Head of caudate nucleus (tissue), 42 donors: ENCODE measurements around the gene KRT23.

Experiments used
- DNase-seq, 42 donors: peaks; one replicate each; pipeline versions ENCODE4 v3.0.0 to v3.0.0-alpha.2; 2020 to 2021; ENCODE audit warnings: mixed read lengths in 7 of 42
- intact Hi-C: fragments of 100-400 bp; cut with DNase I; formaldehyde crosslinking; loops from one replicate; pipeline ENCODE4 v1.15.0; 2022

Gene KRT23

DNA sequence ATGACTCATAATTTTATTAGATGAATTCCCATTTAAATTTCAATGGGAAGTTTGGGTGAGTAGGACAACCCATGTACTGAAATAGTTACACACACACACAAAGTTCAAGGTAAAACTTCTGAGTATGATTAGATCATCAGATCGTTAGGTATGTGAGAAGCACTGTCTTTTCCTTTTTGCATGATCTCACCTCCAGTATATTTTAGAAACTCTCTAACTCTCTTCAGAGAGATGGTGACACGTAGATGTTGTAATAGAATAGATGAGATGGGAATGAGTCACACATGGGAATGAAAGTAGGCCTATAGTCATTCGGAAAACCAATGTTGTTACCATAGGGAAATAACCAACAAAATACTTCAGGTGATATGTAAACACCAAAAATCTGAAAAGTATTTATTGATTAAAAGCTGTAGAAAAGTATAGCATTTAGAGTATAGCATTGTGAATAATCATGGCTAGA lies 22.2 kb downstream of the KRT23 start:
- intact Hi-C loops, result loop anchor here (10.0 kb wide), 1 partner anchor 750 kb away; no protein-coding TSS in a partner anchor
- DNase-seq, result no peak

DNA sequence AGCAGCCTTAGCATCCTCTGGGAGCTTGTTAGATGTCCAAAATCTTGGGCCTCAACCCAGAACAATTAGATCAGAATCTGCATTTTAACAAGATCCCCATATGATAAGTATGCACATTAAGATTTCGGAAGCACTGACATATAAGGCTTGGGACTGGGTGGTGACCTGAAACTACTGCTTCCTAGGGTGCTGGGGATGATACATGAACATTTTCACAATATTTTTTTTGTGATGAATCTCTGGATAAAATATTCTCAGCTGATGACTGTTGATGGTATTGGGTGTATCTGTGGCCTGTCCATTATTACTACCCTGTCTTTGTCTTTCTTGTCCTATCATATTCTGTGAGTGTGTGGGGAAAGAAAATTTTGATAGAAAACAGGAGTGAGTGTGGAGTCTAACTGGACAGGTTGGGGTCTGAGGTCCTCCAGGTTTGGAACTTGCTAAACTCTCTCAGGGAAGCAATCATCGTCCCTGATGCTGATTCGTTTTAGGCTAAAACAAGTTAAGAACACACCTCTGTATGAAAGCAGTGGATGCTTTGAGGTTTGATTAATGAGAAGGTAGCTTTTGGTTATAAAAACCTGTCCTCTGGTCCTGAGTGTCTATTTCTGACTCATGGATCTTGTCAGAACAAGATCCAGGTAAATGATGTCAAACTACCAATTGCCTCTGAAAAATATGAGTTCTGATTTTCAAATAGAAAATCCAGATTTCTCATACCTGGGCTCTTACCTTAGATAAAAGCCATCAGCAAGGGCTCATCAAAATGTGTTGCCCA lies 23.2 kb downstream of the KRT23 start:
- no peak for DNase-seq
- intact Hi-C loops, result loop anchor here (10.0 kb wide), 1 partner anchor 751 kb away; no protein-coding TSS in a partner anchor

DNA sequence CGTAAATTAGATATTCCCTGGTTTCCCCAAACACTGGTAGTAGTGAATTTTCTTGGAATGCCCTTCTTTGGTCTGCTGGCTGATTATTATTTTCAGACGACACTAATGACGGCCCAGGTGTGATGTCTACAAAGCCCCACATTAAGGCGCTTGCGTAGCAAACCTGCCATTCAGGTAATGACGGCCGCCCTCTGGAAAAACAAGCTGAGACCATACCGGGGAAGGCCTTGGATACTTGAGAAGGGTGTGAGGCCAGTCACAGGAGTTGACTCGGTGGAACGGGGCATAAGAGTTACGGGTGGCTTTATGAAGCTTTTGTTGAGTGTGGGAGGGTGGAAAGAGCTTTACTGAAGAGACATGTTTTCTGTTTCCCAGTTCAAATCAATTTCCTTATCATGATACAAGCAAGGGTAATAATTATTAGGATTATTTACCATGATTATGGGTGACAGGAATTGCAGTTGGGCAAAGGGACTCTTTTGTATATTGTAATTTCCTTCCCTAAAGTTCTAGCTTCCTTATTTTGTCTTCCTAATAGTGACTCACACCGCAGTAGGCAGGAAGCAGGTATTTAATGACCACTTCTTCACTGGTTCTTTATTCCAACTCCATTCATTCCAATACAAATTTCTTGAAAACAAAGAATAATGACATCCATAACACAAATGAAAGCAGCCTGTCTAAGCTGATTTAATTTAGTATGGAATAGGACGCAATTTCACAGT lies 24.8 kb downstream of the KRT23 start:
- intact Hi-C loops, result loop anchor here (10.0 kb wide), 1 partner anchor 752 kb away; no protein-coding TSS in a partner anchor
- DNase-seq, result no peak

DNA sequence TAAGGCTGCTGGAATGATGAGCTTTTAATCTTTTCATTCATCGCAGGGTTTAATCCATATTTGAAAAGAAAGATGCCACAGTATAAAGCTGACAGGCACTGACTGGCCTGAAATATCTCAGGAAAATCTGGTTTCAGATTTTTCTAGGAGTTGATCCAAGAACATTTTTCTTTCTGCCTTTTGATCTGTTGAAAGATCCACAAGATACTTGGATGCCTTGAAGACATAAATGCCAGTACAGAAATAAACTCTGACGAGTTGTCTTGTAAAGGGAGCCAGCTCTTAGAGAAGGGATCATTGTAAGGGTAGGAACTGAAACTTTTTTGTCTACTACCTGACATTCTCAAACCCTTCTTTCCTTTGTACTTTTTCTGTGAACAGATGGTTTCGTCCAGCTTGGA lies 27.0 kb downstream of the KRT23 start:
- intact Hi-C loops, result loop anchor here (10.0 kb wide), 1 partner anchor 754 kb away; no protein-coding TSS in a partner anchor
- no peak for DNase-seq

DNA sequence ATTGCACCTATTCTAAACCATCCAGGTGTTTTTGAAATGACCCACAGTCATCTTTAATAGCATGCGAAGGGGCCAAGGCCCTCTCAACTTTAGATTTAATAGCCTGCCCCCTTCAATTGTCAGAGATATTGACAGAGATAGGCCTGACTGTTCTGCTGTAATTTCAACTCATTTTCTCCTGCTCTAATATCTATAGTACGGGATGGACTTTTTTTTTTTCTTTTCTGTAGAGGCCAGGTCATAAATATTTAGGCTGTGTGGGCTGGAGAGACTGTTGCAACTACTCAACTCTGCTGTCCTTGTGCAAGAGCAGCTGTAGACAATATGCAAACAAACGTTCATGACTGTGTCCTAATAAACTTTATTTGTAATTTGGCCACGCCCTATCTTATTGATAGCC lies 27.7 kb downstream of the KRT23 start:
- DNase-seq, result no peak
- intact Hi-C loops, result loop anchor here (5.0 to 10.0 kb wide), 3 partner anchors 413 to 755 kb away; no protein-coding TSS in a partner anchor

DNA sequence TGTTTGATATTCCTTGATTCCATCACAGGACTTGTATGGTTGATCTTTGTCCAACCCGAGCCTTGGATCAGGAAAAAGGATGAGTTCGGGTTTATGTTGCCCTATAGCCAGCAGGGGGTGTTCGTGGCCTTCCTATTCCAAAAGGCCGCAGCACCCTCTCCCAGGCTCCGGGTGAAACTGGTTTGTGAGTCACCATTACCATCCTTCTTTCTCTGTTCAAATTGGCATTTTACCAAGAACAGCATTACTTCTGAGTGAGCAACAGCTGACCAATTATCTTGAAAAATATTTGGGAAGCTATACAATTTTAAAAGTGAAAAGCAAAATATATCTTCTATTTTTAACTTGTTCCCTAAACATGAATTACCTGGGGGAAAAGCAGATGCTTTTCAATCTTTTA lies 28.1 kb downstream of the KRT23 start:
- peak; percentile 41 to 90 (median 77) for DNase-seq
- intact Hi-C loops, result loop anchor here (5.0 kb wide), 2 partner anchors 413 to 638 kb away; no protein-coding TSS in a partner anchor

DNA sequence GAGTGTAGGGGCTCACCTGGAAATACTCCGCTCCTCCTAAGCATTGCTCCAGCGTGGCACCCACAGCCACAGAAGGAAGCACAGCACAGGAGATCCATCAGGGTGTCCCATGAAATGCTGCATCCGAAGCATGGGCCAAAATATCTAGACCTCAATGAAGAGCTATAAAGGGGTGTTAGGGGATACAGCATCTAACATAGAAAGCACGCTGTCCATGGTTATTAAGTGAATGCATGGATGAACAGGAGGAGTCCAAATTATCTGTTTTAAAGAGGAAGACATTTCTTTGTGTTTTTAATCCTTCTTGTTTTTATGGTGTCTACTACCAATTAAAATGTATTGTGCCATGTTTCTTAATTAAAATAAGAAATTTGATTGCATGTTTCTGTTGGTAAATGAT lies 30.8 kb downstream of the KRT23 start:
- DNase-seq, result no peak
- intact Hi-C loops, result loop anchor here (5.0 kb wide), 2 partner anchors 416 to 641 kb away; no protein-coding TSS in a partner anchor

DNA sequence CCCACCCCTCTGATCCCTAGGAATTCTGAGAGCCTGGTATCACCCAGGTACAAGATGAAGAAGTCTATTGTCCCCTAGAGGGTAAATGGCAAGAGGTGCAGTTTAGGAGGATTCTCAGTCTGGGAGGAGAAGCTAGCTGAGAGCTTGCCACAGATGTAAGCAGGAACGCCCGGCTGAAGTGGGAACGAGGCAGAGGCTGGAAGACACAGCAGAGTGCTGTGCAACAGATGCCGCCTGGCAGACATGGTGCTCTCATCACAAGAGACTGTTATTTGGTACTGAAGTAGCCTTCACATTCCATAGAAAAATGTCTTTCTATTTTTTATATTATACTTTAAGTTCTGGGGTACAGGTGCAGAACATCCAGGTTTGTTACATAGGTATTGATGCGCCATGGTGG lies 32.1 kb downstream of the KRT23 start:
- DNase-seq, result no peak
- intact Hi-C loops, result loop anchor here (5.0 kb wide), 2 partner anchors 417 to 642 kb away; no protein-coding TSS in a partner anchor

DNA sequence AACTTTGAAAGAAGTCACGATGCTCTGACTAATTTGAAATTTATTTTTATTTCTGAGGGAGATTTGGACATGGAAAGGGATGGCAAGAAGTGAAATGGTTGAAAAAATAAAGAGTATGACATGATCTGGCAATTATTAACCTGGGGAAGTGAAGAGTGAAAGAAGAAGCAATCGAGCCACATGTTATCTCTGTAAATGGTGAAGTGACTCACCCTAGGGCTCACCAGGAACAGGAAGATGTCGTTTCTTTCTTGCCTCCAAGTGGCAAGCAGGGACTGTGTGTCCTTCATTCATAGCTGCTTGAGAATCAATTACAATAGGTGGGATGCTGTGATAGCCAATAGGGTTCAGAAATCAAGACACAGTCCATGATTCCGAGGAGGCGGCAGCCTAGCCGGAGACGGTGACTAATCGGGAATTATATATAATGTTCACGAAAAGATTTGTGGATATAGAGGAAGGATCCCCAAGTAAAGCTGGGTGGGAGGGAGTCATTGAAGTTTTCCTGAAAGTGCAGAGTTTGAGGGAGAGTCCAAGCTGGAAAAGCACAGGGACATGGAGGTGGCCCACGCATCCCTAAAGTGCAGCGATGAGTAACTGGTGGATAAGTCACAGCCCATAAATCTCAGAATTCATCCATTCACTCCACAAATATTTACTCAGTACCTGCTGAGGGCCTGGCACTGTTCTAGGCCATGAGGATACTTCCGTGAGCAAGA lies 34.2 kb downstream of the KRT23 start:
- DNase-seq, result peak in 2 of 42 donors; percentile 8 to 11
- intact Hi-C loops, result no loop called here

DNA sequence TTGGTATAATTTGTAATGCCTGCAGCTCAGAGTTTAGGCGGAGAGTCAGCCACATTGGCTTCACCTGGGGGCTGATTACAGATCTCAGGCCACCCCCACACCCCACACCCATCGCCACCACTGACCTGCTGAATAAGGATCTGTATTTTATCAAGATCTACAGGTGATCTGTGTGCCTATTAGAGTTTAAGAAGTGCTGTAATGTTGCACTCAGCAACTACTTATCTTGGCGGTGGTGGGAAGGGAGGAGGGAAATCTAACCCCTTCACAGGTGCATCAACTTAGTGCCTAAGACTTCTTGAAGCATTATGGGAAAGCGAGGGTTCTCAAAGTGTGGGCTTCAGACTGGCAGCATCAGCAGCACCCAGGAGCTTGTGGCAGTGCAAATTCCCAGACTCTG lies 34.9 kb downstream of the KRT23 start:
- intact Hi-C loops, result no loop called here
- DNase-seq, result no peak

DNA sequence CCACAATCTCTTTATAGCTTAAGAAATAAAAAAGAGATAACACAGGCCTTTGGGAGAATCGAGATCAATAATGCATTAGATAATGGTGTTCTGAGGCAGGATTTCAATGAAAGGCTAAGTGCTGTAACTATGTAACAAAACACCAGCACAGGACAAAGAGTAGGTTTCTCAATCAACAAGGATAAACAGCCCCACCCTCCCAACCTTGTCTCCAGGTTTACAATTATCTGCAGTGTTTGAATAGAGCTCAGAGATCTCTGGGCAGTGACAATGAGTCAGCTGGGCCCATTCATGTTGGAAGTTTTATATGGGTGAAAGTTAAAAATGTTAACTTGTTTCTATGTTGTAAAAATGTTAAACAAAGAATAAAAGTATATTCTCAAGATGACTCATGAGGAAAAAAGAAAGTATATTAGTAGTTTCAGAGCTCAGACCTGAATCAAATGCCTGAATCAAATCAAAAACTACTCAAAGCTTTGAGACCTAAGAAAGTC lies 35.4 kb downstream of the KRT23 start:
- intact Hi-C loops, result no loop called here
- DNase-seq, result no peak

DNA sequence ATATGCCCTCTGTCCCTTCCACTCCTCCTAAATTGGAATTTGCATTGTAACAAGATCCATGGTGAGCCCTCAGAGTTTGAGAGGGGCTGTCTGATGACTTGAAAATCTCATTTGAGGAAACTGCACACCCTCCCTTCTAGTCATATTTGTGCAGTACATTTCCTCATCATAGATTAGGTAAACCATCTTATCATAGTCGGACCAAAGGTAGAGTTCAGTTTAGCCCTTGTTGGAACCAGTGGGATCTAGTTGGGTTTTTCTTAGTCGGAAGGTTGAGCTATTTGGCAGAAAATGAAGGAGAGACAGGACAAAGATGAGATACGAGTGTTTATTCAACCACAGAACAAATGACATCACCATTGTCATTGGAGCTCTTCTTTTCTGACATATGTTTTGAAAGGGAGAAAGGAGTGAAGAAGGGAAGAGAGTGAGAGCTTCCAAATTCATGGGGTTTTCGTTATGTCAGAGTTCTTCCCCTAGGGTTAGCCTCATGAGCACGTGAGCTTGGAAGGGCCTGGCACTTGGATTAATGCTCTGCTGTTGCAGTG lies 36.6 kb downstream of the KRT23 start:
- intact Hi-C loops, result no loop called here
- no peak for DNase-seq

DNA sequence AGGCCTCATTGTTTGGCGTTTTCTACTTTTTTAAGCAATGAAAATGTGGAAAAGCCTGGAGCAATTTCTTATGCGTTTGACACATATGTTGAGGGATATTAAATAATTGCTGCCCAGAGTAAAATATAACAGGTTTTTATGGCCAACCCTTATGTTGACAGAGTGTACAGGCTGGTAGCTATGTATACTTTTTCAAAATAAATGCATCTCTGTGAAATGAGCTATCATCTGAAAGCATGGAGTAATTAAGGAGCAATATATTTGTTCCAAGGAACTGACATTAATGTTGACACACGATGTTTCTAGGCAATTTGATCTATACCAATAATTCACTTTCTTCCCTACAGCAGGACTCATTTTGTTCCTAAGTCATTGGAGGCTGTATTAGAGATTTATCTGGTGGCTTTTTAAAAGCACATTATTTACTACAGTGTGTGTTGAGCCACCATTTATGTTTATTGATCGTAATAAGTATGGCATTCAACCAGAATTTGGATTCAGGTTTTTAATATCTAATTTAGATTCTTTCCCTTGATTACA lies 40.5 kb downstream of the KRT23 start:
- DNase-seq, result no peak
- intact Hi-C loops, result no loop called here

DNA sequence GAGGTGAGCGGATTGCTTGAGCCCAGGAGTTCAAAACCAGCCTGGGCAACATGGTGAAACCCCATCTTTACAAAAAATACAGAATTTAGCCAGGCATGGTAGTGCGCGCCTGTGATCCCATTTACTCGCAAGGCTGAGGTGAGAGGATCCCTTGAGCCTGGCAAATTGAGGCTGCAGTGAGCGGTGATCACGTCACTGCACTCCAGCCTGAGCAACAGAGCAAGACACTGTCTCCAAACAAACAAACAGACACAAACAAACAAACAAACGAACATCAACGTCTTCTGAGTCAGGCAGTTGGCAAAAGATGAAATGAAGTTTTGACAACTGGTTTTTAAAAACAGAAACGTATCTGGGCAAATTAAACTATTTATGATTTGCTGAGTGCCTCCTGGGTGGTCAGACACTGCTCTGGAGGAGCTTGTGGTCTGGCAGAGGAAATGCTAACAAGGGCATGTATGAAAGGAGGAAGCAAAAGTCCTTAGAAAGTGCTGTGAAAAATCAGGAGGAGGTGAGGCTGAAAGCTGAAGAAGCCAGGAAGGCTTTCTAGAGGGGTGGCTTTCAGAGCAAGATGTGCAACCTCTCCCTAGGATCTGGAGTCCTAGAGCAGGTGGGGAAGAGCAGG lies 42.2 kb downstream of the KRT23 start:
- intact Hi-C loops, result no loop called here
- DNase-seq, result no peak

DNA sequence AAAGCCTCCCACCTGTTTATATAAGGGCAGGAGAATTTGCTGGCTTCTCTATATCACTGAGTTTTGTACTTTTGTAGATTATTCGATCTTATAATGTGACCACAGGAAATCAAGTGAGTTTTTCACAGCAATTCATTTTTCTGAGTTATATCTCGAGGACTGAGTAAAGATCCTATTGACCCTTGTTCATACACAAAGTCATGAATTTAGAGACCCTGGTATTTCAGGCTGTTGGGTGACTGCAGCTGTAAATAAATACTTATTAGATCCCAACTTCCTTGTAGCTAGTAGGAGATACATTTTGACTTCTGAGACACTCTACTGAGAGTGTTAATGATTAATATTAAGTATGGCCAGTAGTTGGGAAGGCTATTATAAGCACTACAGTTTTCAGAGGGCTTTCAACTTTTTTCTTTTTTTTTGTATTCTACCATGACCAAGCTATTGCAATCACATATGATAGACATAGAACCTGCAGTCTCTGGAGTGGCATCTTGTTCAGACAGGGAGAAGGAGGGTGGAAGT lies 49.2 kb downstream of the KRT23 start:
- no peak for DNase-seq

DNA sequence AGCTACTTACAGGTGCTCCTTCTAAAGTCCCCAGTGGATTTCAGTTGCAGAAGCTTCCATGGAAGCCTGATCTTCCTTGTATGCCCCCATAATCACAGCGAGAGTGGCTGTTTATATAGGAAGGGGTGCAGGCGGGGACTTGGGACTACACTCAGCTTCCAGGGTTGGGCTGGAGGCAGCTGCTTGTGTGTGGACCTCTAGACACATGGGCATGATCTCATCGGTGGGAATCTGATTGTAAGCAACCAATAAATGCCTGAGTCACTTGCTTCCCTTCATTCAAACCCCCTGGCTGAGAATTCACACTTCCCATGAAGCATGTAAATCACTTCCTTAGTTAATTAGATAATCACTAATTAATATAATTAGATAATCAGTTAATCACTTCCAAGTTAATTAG lies 51.4 kb downstream of the KRT23 start:
- DNase-seq, result no peak
- intact Hi-C loops, result no loop called here

More for the DNA sequence above, 49.2 kb downstream of the KRT23 start:
- intact Hi-C loops, result no loop called here

DNA sequence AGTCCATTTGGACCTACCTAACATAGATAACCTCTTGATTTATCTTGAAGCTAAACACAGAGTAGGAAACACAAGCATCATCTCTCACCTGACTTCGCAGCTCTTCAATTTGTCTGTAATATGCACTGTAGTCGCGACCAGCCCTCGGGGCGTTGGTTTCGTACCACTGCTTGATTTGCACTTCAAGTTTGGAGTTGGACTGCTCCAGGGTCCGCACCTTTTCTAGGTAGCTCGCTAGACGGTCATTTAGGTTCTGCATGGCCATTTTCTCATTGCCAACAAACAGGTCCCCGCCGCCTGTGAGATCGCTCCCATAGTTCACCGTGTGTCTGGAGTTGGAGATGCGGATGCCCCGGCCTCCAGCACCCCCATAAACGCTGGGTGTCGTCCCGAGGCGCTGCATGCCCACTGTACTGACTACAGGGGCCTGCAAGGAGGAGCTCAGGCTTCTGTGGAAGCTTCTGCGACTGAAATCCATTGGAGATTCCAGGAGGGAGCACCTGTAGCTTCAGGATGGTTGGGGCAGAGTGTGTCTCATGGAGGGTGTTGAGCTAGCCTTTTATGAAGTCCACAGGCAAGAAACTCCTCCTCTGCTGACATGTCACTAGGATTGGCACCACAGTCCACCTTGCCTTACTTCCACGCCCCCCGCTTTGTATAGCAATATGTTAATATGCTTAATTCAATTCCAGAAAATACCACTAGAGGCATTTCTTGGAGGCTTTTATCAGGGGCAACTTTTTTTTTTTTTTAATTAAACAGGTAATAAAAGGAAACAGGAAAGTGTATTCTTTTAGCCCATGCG lies 52.5 kb downstream of the KRT23 start, which contains the start of gene KRT20:
Gene KRT20, minus strand, starts transcription at position 535 of the 805 bp plus-strand sequence. Its CDS starts 57 bp downstream, at position 478.
- intact Hi-C loops, result no loop called here
- no peak for DNase-seq
